ENCODE data around the gene TRPM2. TPM values are rescaled to one million over a fixed set of nuclear protein-coding genes. Genes with fewer than 3 reads are reported as not detected.

Gene TRPM2
- total RNA-seq, 1 donor from 2014 or later: 0.09 TPM

GRCh38 chr21:44450402-44450801, 97.0 kb downstream of the TRPM2 start:
- peak in 1 of 2 experiments; percentile 10 for DNase-seq (ENCODE audit: low spot score in 2 of 2, unreplicated experiment in 2 of 2)
- Mint-ChIP-seq H3K4me3 (no peak overlapping the region), H3K36me3 (no peaks in the 10 kb centered on the region), H3K27me3 (ENCODE audit: low read depth) (peaks cover 13% of the 10 kb centered on the region), H3K4me1 (peaks cover 2% of the 10 kb centered on the region), H3K9me3 (peaks cover 19% of the 10 kb centered on the region), H3K27ac (no peak overlapping the region)
- no peak for TF ChIP-seq CTCF (IDR thresholded peaks at IDR 0.05; ENCODE audit: unreplicated experiment)

- no peaks in the 10 kb centered on the region for H3K4me1 Mint-ChIP-seq
- no peak overlapping the region for H3K4me3 Mint-ChIP-seq
These were observed 97.6 kb downstream of the TRPM2 start for GRCh38 chr21:44450999-44451398.

GRCh38 chr21:44453120-44453519, 99.7 kb downstream of the TRPM2 start:
- DNase-seq (ENCODE audit: low spot score in 2 of 2, unreplicated experiment in 2 of 2): no peak
- Mint-ChIP-seq H3K27me3 (ENCODE audit: low read depth) (peaks cover 13% of the 10 kb centered on the region), H3K4me1 (no peaks in the 10 kb centered on the region), H3K9me3 (peaks cover 19% of the 10 kb centered on the region), H3K4me3 (no peak overlapping the region), H3K36me3 (peaks cover 2% of the 10 kb centered on the region), H3K27ac (no peak overlapping the region)
- TF ChIP-seq CTCF (IDR thresholded peaks at IDR 0.05; ENCODE audit: unreplicated experiment): no peak

More at GRCh38 chr21:44450999-44451398, 97.6 kb downstream of the TRPM2 start:
- DNase-seq (ENCODE audit: low spot score in 2 of 2, unreplicated experiment in 2 of 2): no peak
- TF ChIP-seq CTCF (IDR thresholded peaks at IDR 0.05; ENCODE audit: unreplicated experiment): no peak
- Mint-ChIP-seq H3K36me3 (no peaks in the 10 kb centered on the region), H3K9me3 (peaks cover 19% of the 10 kb centered on the region), H3K27me3 (ENCODE audit: low read depth) (peaks cover 13% of the 10 kb centered on the region), H3K27ac (no peak overlapping the region)

GRCh38 chr21:44454058-44454457, 100.6 kb downstream of the TRPM2 start:
- peaks cover 2% of the 10 kb centered on the region for H3K36me3 Mint-ChIP-seq
- peaks cover 19% of the 10 kb centered on the region for H3K9me3 Mint-ChIP-seq
- peak overlapping the region; percentile 50 for H3K4me3 Mint-ChIP-seq
- H3K4me1 Mint-ChIP-seq: no peaks in the 10 kb centered on the region
- no peak for DNase-seq (ENCODE audit: low spot score in 2 of 2, unreplicated experiment in 2 of 2)
- no peak overlapping the region for H3K27ac Mint-ChIP-seq
- TF ChIP-seq CTCF (IDR thresholded peaks at IDR 0.05; ENCODE audit: unreplicated experiment): no peak
- H3K27me3 Mint-ChIP-seq (ENCODE audit: low read depth): peaks cover 13% of the 10 kb centered on the region

GRCh38 chr21:44454747-44455523, 101.5 kb downstream of the TRPM2 start, which contains the start of gene LRRC3:
Gene LRRC3 (plus strand): TSS chr21:44455510. CDS start chr21:44456645, 1,135 bp downstream.
- TF ChIP-seq CTCF (IDR thresholded peaks at IDR 0.05; ENCODE audit: unreplicated experiment): no peak
- H3K4me1 Mint-ChIP-seq: no peaks in the 10 kb centered on the region
- H3K4me3 Mint-ChIP-seq: peak within 1 kb of the TSS; percentile 77
- peaks cover 19% of the 10 kb centered on the region for H3K9me3 Mint-ChIP-seq
- H3K27ac Mint-ChIP-seq: no peak within 1 kb of the TSS
- H3K36me3 Mint-ChIP-seq: peaks cover 2% of the 10 kb centered on the region
- peak; percentile 84 to 94 for DNase-seq (ENCODE audit: low spot score in 2 of 2, unreplicated experiment in 2 of 2)
- peaks cover 13% of the 10 kb centered on the region for H3K27me3 Mint-ChIP-seq (ENCODE audit: low read depth)

Data from mesothelial cell of epicardium (in vitro differentiated cells).